Measurements from ENCODE around the gene METTL25. TPM values are rescaled to one million over a fixed set of nuclear protein-coding genes. Genes with fewer than 3 reads are reported as not detected.
A peak's percentile ranks its signal among the peaks of the same experiment; 100 is the strongest.

METTL25 gene
- total and polyA plus RNA-seq, 2 donors from 2014 or later: 10.8 to 19.3 TPM

DNA sequence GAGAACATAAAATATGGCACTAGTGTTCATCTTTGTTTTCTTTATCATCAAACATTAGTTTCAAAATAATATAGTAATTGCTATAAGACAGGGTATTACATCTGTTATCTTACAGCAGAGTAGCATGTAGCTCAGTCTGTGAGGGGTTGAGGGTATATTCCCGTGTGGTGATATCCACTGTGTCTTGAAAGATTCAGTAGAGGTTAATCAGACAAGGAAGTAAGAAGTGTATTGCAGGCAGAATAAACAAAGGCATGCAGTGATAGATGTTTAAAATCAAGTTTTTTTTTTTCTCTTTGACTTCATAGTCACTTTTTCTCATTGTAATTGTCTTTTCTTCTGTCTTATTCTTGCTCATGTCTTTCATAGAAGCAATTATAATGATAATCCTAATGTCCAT is 48.3 kb downstream of the METTL25 start:
- no peaks in the 10 kb centered on the region for H3K4me1 ChIP-seq (ENCODE audit: control insufficient read depth in 2 of 3, insufficient read depth in 2 of 3, low read depth in 1 of 3, low read length in 3 of 3)

DNA sequence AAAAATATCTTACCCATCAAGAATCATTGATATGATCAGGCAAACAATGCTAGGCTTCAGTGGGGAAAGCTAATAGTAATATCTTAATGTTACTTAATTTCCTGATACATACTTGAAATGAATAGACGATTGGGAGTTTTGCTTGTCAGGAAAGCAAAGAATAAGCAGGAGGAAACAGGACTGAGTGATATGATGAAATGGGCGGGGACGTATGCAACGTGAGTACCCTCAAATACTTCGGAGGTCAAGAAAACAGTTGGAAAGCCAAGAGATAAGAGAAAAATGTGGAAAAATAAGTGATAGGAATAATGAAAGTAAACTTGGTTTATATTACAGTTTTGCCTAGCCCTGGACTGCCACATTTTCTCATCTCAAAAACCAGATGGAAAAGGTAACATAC is 49.2 kb downstream of the METTL25 start:
- FAIRE-seq: no peak
- intact Hi-C loops (cut with DNase I): no loop called here
- Histone ChIP-seq H3K27me3 (ENCODE audit: control insufficient read depth, insufficient read depth, low read length) (no peaks in the 10 kb centered on the region), H3K4me1 (ENCODE audit: control insufficient read depth in 2 of 3, insufficient read depth in 2 of 3, low read depth in 1 of 3, low read length in 3 of 3) (no peaks in the 10 kb centered on the region), H3K9ac (ENCODE audit: low read length in 3 of 3) (no peak overlapping the region), H3K9me3 (ENCODE audit: control insufficient read depth in 2 of 3, insufficient read depth in 1 of 3, low read length in 3 of 3) (no peaks in the 10 kb centered on the region), H3K27ac (ENCODE audit: low read depth in 2 of 2, low read length in 2 of 2) (no peak overlapping the region), H3K4me3 (ENCODE audit: low read length in 3 of 3) (no peak overlapping the region), H3K36me3 (ENCODE audit: control insufficient read depth in 2 of 3, insufficient read depth in 3 of 3, low read length in 3 of 3) (no peaks in the 10 kb centered on the region)
- peak in 1 of 5 donors; percentile 5 for DNase-seq
- TF ChIP-seq, protein P1, sequence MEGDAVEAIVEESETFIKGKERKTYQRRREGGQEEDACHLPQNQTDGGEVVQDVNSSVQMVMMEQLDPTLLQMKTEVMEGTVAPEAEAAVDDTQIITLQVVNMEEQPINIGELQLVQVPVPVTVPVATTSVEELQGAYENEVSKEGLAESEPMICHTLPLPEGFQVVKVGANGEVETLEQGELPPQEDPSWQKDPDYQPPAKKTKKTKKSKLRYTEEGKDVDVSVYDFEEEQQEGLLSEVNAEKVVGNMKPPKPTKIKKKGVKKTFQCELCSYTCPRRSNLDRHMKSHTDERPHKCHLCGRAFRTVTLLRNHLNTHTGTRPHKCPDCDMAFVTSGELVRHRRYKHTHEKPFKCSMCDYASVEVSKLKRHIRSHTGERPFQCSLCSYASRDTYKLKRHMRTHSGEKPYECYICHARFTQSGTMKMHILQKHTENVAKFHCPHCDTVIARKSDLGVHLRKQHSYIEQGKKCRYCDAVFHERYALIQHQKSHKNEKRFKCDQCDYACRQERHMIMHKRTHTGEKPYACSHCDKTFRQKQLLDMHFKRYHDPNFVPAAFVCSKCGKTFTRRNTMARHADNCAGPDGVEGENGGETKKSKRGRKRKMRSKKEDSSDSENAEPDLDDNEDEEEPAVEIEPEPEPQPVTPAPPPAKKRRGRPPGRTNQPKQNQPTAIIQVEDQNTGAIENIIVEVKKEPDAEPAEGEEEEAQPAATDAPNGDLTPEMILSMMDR (IDR thresholded peaks at IDR 0.05; ENCODE audit: borderline replicate concordance, extremely low read depth, insufficient read depth): no peak

More for the DNA sequence above, 48.3 kb downstream of the METTL25 start:
- no peak overlapping the region for H3K27ac ChIP-seq (ENCODE audit: low read depth in 2 of 2, low read length in 2 of 2)
- TF ChIP-seq, protein P1 (IDR thresholded peaks at IDR 0.05; ENCODE audit: borderline replicate concordance, extremely low read depth, insufficient read depth): no peak
- no peaks in the 10 kb centered on the region for H3K27me3 ChIP-seq (ENCODE audit: control insufficient read depth, insufficient read depth, low read length)
- DNase-seq (no peak), FAIRE-seq (no peak)
- H3K36me3 ChIP-seq (ENCODE audit: control insufficient read depth in 2 of 3, insufficient read depth in 3 of 3, low read length in 3 of 3): no peaks in the 10 kb centered on the region
- no peaks in the 10 kb centered on the region for H3K9me3 ChIP-seq (ENCODE audit: control insufficient read depth in 2 of 3, insufficient read depth in 1 of 3, low read length in 3 of 3)
- H3K9ac ChIP-seq (ENCODE audit: low read length in 3 of 3): no peak overlapping the region
- intact Hi-C loops (cut with DNase I): no loop called here
- H3K4me3 ChIP-seq (ENCODE audit: low read length in 3 of 3): no peak overlapping the region

DNA sequence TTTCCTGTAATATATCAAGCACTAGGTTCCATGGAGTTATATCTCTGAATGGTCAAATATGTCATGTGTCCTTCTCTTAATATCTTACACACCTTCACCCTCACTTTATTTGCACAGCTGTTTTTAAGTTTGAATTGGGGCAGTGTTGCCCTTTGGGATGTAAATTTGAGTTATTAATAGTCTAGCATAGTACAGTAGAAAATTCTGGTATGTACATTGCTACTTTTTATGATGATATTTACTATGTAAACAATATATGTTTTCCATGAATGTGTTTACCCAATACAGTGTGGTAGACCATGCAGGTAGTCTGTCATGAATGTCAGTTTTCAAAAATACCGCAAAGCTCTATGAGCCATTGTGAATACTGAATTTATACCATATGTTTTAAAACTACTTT is 50.5 kb downstream of the METTL25 start:
- Histone ChIP-seq H3K4me1 (ENCODE audit: control insufficient read depth in 2 of 3, insufficient read depth in 2 of 3, low read depth in 1 of 3, low read length in 3 of 3) (no peaks in the 10 kb centered on the region), H3K36me3 (ENCODE audit: control insufficient read depth in 2 of 3, insufficient read depth in 3 of 3, low read length in 3 of 3) (no peaks in the 10 kb centered on the region), H3K9ac (ENCODE audit: low read length in 3 of 3) (no peak overlapping the region), H3K27me3 (ENCODE audit: control insufficient read depth, insufficient read depth, low read length) (no peaks in the 10 kb centered on the region), H3K27ac (ENCODE audit: low read depth in 2 of 2, low read length in 2 of 2) (no peak overlapping the region), H3K4me3 (ENCODE audit: low read length in 3 of 3) (no peak overlapping the region), H3K9me3 (ENCODE audit: control insufficient read depth in 2 of 3, insufficient read depth in 1 of 3, low read length in 3 of 3) (no peaks in the 10 kb centered on the region)
- intact Hi-C loops (cut with DNase I): no loop called here
- TF ChIP-seq, protein P1 (IDR thresholded peaks at IDR 0.05; ENCODE audit: borderline replicate concordance, extremely low read depth, insufficient read depth): no peak
- FAIRE-seq (no peak), DNase-seq (no peak)

Measured in kidney (tissue), 14 donors.